ENCODE results near the gene LHFPL2.

LHFPL2 gene

DNA sequence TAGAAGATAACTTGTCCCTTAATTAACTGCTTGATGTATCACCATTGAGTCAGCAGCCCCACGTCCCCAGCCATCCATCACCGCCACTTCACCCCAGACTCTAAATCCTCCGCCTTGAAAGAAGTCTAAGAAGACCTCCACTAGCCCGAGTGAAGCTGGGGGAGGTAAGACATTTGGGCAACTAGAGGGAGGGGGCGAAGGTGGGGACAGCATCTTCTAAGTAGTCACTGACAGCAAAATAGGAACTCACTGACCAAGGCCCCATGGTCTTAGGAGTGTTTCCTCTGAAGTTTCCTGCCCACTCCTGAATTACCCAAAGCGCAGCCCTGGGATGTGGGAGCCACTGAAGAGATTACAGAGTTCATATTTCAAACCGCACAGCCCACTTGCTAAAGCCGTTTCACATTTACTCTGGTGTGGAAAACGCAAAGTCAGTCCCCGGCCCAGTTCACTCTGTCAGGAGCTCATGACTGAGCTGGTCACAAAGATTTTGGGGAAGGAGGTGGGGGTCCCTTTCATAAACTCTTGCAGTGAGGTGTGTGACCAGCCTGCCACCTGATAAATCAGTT lies 107.4 kb downstream of the LHFPL2 start:
- peak; percentile 61 for DNase-seq

GRCh38 chr5:78540335-78541085 lies 108.1 kb downstream of the LHFPL2 start:
- no peak for DNase-seq

DNA sequence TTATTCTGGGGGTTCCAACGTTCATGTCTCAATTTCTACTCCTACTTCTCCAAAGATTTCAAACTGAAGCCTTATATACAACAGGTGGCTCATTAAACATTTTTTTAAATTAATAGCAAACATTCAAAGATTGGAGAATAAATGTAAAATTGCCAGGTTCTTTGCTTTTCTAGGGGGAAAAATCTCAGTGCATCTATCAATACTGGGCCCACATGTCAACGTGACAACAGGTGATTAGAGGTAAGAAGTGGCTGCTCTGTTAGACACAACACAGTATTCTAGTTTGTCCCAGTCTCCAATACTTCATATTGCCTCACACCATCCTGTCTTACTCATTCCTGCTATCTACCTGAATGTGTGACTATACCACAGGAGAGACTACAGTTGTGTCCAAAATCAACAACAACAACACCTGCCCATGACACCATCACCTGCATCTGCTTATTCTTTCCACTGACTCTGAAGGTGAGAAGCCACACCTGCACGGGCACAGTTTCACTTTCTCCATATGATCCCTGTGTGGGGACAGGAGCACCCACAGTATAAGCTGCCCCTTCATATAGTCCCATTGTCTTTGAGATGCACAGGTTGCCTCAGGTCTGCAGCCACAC lies 110.2 kb downstream of the LHFPL2 start:
- DNase-seq = no peak

DNA sequence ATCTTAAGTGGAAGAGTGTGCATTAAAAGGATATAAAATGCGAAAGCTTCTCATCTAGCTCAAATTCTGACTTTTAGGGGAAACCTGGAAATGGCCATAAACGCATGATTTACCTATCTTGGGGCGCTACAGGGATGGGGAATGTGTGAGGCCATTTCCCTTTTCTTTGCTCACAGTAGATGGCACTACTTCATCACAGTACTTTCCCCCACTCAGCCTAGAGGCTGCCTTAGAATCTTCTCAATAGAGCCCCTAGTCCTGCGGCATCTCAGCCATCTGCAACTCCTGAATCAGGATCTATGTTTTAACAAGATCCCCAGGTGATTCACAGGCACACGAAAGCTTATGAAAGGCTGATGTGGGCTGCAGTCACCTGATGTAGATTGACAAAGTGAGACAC lies 110.8 kb downstream of the LHFPL2 start:
- DNase-seq = no peak

- DNase-seq = no peak
These were observed 111.2 kb downstream of the LHFPL2 start for GRCh38 chr5:78537411-78537810.

- DNase-seq = no peak
These were observed 111.8 kb downstream of the LHFPL2 start for GRCh38 chr5:78536661-78537196.

DNA sequence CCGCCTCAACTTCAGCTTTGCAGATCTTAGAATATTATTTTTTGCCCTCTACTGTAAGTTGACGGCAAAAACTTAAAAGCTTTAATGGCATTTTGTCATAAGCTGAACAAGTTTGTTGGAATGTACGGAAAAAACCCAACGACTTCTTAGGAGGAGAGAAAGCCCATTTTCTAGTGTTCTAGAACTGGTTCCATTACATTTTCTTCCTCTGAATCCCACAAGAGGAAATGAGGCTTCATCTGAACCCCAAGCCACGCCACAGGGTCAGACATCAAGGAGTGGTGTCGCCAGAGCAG lies 113.7 kb downstream of the LHFPL2 start:
- no peak for DNase-seq

GRCh38 chr5:78534148-78534904 lies 114.2 kb downstream of the LHFPL2 start:
- DNase-seq = no peak

GRCh38 chr5:78533356-78533755 lies 115.2 kb downstream of the LHFPL2 start:
- no peak for DNase-seq

DNA sequence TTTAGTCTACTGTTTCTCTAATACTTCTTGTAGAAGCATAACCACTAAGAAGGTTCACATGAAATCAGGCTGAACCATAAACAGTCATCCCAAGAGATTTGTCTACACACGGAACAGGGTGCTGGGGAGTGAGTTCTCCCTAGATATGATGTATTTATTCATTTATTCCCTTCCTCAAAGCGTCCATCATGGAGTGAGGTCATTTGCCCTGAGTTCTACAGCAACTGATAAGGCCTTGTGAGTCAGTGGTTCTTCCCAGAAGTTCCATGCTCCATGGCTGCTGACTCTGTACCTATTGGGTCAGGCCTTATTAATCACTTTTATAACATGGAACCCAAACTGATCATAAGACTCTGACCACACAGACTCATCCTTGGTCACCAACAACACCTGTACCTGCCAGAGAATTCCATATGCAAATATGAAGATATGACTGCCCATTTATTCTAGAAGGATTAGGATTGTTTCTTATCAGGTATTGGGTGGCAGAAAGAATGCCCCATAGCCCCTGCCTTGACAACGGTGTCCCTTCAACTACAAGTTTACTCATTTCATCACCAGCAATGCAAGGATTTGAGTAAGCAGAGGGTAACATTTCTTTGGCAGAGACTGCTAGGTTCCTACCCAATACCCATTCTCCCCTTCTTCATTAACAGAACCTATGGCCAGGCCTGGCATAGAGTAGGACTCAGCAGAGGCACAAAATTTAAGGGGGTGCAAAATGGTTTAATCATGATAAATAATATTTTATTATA lies 118.1 kb downstream of the LHFPL2 start:
- DNase-seq = peak; percentile 8

DNA sequence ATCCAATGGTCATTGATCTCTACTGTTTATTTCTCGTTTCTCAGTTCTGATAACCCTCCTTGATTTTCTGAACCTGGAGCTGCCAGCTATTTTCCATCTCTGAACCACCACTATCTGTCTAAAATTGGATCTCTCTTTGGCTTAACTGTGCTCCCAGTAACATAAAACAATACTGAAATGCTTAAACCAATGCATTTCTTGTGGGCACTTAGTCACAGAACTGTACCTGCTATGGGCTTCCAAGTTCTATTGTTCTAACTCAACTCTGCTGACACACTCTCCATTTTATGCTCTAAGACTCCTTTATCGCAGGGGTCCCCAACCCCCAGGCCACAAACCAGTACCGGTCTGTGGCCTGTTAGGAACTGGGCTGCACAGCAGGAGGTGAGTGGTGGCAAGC lies 120.6 kb downstream of the LHFPL2 start:
- DNase-seq = peak; percentile 12

GRCh38 chr5:78527054-78527859 lies 121.3 kb downstream of the LHFPL2 start:
- DNase-seq = peak; percentile 85

DNA sequence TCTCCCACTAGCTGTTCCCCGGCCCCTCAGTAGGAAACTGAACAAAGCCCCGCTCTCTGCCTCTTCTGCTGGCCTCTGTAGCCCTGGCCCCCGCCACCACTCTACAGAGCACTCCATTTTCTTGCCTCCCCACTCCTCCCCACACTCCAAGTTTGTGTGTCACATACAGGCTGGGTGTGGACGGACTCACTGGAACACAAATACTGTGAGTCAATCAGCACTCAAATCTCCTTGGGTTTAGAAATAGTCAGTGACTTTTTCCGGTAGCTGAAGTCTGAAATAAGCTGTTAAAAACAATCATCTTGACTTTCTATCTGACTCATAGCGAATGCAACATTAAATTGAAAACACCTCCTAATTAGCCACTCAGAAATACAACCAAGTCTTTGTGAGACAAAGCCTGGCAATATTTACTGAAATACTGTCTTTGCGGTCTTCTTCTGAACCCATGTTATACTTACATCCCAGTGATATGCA lies 122.5 kb downstream of the LHFPL2 start:
- DNase-seq = no peak

- no peak for DNase-seq
These were observed 125.0 kb downstream of the LHFPL2 start for GRCh38 chr5:78523314-78524193.

GRCh38 chr5:78522476-78523260 lies 125.9 kb downstream of the LHFPL2 start:
- DNase-seq = no peak

GRCh38 chr5:78521455-78521854 lies 127.1 kb downstream of the LHFPL2 start:
- DNase-seq = no peak

DNA sequence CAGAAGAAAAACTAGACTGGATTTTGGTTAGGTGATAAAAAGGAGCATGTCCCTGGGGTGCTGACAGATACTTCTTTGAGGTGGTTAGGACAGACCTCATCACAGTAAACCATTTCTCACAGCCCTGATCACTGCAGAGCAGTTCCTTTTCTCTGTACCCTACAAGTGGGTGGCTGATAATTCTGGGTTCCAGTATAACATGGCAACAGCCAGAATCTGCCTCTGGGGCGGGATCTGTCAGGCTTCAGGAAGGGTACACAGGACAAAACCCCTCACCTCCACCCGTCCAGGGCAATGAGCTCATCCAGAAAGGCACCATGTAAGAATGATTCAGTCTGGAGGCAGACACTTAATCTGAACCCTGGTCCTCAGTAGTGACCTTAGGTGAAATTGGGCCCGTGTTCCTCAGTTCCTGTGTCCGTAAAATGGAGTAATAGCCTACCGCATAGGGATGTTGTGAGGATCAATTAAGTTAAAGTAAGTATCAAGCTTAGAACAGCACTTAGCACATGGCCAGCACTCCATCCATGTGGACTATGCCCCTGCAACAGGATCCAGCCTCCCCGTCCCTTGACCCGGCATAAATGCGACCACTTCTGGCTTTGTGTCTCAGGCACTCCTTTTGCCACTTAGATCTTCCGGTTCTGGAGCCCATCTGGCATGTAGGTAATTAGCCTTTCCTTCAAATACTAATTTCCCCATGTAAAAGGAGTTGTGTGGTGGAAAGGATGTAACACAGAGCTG lies 129.2 kb downstream of the LHFPL2 start:
- DNase-seq = no peak

DNA sequence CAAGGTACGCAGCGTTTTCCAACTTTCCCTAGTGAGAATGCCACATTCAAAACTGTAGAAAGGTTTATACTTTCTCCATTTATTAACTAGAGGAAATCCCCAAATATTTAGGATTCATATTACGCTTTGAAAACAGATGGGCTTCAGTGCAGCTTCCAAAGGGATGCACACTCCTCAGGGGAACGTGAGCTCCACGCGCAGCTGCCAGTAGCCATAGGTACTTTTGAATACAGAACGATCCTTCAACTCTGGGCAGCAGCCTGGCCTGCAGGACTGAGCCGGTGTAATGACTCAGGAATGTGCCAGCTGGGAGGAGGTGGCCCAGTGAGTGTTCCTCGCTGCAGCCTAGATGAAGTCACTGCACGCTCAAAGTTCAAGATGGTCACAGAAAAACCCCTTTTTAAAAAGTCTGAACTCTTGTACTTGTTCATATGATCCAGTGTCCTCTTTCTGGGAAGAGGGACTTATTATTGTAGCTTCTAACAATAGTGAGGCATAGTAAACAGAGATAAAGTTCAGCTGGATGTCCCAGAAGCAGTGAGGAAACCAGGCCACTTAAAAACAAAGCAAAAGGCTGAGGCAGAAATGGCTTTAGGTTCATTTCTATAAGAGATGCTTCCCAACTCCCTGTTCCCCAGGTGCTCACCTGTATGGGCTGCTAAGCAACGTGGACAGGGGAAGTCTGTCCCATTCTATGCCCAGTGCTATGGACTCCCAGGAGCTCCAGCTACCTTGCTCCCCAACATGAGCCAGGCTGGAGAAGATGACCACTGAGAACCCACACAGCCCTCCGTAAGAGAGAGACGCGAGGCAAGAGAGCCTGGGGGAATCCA lies 130.0 kb downstream of the LHFPL2 start:
- DNase-seq = peak; percentile 76
